WERI-Rb-1 (cell line): Measurements from ENCODE around the gene CHRDL1.
A peak's percentile ranks its signal among the peaks of the same experiment; 100 is the strongest.

Source experiments
- DNase-seq: peaks from one replicate; pipeline ENCODE4 v3.0.0-alpha.2; 2020
- H3K27ac ChIP-seq: fragments of 250-450 bp; sonication (Bioruptor Pico); 2 replicates; pipeline ENCODE4 v1.5.1; 2020; ENCODE audit warnings: mild to moderate bottlenecking, moderate library complexity
- H3K27me3 ChIP-seq: fragments of 250-450 bp; sonication (Bioruptor Pico); 2 replicates; pipeline ENCODE4 v1.5.1; 2021; ENCODE audit warnings: mild to moderate bottlenecking, low read depth, moderate library complexity; ENCODE audit not compliant: insufficient read depth, severe bottlenecking
- H3K36me3 ChIP-seq: fragments of 250-450 bp; sonication (Bioruptor Pico); 2 replicates; pipeline ENCODE4 v1.5.1; 2020; ENCODE audit warnings: mild to moderate bottlenecking, moderate library complexity
- H3K4me3 ChIP-seq: 2 replicates; pipeline ENCODE4 v1.5.1; 2011; ENCODE audit warnings: low read depth, mild to moderate bottlenecking, control low read depth, low read length
- H3K9me3 ChIP-seq: fragments of 250-450 bp; sonication (Bioruptor Pico); 2 replicates; pipeline ENCODE4 v1.5.1; 2021; ENCODE audit warnings: mild to moderate bottlenecking, moderate library complexity; ENCODE audit not compliant: severe bottlenecking
- CTCF ChIP-seq: IDR thresholded peaks from 2 replicates; pipeline ENCODE4 v1.5.1; 2011; ENCODE audit warnings: low read depth, mild to moderate bottlenecking, control low read depth, inconsistent platforms, low read length

Gene CHRDL1

GRCh38 chrX:110675886-110676285 lies 119.7 kb downstream of the CHRDL1 start:
- no peaks in the 10 kb centered on the region for H3K36me3 ChIP-seq
- no peaks in the 10 kb centered on the region for H3K9me3 ChIP-seq
- H3K27ac ChIP-seq: no peak overlapping the region
- no peak overlapping the region for H3K4me3 ChIP-seq
- no peak for DNase-seq
- peaks cover 52% of the 10 kb centered on the region for H3K27me3 ChIP-seq
- no peak for TF ChIP-seq CTCF

- H3K9me3 ChIP-seq: no peaks in the 10 kb centered on the region
- no peak for TF ChIP-seq CTCF
- no peaks in the 10 kb centered on the region for H3K36me3 ChIP-seq
- no peak overlapping the region for H3K4me3 ChIP-seq
- no peak overlapping the region for H3K27ac ChIP-seq
- DNase-seq: no peak
- H3K27me3 ChIP-seq: peaks cover 58% of the 10 kb centered on the region
These were observed 124.4 kb downstream of the CHRDL1 start for GRCh38 chrX:110671068-110671803.

GRCh38 chrX:110669572-110669971 lies 126.0 kb downstream of the CHRDL1 start:
- no peaks in the 10 kb centered on the region for H3K9me3 ChIP-seq
- DNase-seq: no peak

GRCh38 chrX:110667706-110668105 lies 127.9 kb downstream of the CHRDL1 start:
- Histone ChIP-seq H3K36me3 (no peaks in the 10 kb centered on the region), H3K27ac (no peak overlapping the region), H3K27me3 (peaks cover 50% of the 10 kb centered on the region), H3K4me3 (no peak overlapping the region), H3K9me3 (no peaks in the 10 kb centered on the region)
- DNase-seq: no peak
- no peak for TF ChIP-seq CTCF

More at GRCh38 chrX:110669572-110669971, 126.0 kb downstream of the CHRDL1 start:
- H3K27me3 ChIP-seq: peaks cover 61% of the 10 kb centered on the region
- TF ChIP-seq CTCF: no peak
- no peak overlapping the region for H3K4me3 ChIP-seq
- H3K27ac ChIP-seq: no peak overlapping the region
- H3K36me3 ChIP-seq: no peaks in the 10 kb centered on the region

- Histone ChIP-seq H3K4me3 (no peak overlapping the region), H3K27me3 (peaks cover 40% of the 10 kb centered on the region), H3K27ac (no peak overlapping the region), H3K36me3 (no peaks in the 10 kb centered on the region), H3K9me3 (no peaks in the 10 kb centered on the region)
- peak; percentile 57 for DNase-seq
- peak; percentile 69 for TF ChIP-seq CTCF
These were observed 130.2 kb downstream of the CHRDL1 start for GRCh38 chrX:110665223-110666002.
